ENCODE data around the gene PFKP.

Gene PFKP

DNA sequence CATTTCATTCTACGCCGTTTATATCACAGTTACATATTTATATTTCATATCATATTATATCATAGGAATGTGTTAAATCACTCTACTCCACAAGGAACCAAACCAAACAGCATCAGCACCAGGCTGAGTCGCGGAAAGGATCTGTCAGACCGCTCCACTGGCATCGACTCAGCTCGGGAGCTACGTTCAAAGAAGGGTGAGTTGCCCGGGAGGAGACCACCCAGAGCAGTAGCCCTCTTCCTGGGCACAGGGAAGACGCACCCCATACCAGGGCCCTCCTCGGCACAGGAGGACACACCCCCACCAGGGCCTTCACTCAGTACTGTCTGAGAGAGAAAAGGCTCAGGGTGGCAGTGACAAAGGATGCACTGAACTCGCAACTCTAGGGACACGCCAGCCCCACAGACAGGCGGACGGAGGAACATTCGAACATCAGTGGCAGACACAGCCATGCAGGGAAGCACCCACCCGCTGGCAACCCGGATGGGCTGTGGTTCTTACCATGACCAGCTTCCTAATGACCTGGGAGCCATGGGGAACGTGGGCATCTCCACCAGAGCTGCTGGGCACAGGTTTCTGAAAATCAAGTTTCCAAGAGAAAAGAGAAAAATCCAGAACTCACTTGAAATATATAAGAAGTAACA is 76.6 kb downstream of the PFKP start:
- no peaks in the 10 kb centered on the region for H3K27me3 ChIP-seq (replicated peaks)
- in situ Hi-C loops (cut with HindIII; ENCODE audit: low pct_ligation_motif_present, low sequenced_read_pairs): no loop called here

GRCh38 chr10:3145366-3145765 is 78.0 kb downstream of the PFKP start:
- in situ Hi-C loops (cut with HindIII; ENCODE audit: low pct_ligation_motif_present, low sequenced_read_pairs): no loop called here

More for the DNA sequence above, 76.6 kb downstream of the PFKP start:
- Histone ChIP-seq H3K27ac (no peak overlapping the region), H3K4me3 (ENCODE audit: low read depth, low read length) (no peak overlapping the region), H3K36me3 (replicated peaks) (peaks cover 87% of the 10 kb centered on the region)
- DNase-seq: no peak
- TF ChIP-seq CTCF (IDR thresholded peaks at IDR 0.05; ENCODE audit: low read depth, low read length, missing control alignments): no peak

DNA sequence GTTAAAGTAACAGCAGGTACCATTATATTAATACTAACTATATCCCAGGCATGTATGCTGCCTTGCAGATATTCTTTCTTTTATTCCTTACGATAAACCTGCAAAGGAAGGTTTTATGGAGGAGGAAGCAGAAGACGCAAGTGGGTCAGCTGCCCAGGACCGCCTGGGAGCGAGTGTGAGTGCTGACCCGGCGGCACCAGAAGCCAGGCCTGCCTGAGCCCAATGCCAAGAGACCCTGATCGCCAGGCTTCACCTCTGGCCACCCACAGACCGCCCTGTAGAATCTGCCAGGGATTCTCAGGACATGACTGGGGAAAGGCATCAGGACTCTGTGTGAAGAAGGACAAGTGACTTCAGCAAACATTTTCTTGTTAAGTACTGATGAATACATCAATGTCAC is 78.9 kb downstream of the PFKP start:
- TF ChIP-seq CTCF (IDR thresholded peaks at IDR 0.05; ENCODE audit: low read depth, low read length, missing control alignments): no peak
- Histone ChIP-seq H3K27me3 (replicated peaks) (no peaks in the 10 kb centered on the region), H3K36me3 (replicated peaks) (peaks cover 86% of the 10 kb centered on the region), H3K27ac (no peak overlapping the region), H3K4me3 (ENCODE audit: low read depth, low read length) (no peak overlapping the region)
- DNase-seq: no peak
- in situ Hi-C loops (cut with HindIII; ENCODE audit: low pct_ligation_motif_present, low sequenced_read_pairs): no loop called here

More at GRCh38 chr10:3145366-3145765, 78.0 kb downstream of the PFKP start:
- no peaks in the 10 kb centered on the region for H3K27me3 ChIP-seq (replicated peaks)
- no peak for DNase-seq
- peaks cover 86% of the 10 kb centered on the region for H3K36me3 ChIP-seq (replicated peaks)
- H3K27ac ChIP-seq: no peak overlapping the region
- TF ChIP-seq CTCF (IDR thresholded peaks at IDR 0.05; ENCODE audit: low read depth, low read length, missing control alignments): no peak
- H3K4me3 ChIP-seq (ENCODE audit: low read depth, low read length): no peak overlapping the region

GRCh38 chr10:3147117-3147820 is 79.9 kb downstream of the PFKP start:
- TF ChIP-seq CTCF (IDR thresholded peaks at IDR 0.05; ENCODE audit: low read depth, low read length, missing control alignments): no peak
- no peak overlapping the region for H3K4me3 ChIP-seq (ENCODE audit: low read depth, low read length)
- H3K27me3 ChIP-seq (replicated peaks): no peaks in the 10 kb centered on the region
- in situ Hi-C loops (cut with HindIII; ENCODE audit: low pct_ligation_motif_present, low sequenced_read_pairs): no loop called here
- H3K27ac ChIP-seq: no peak overlapping the region
- DNase-seq: no peak
- peaks cover 91% of the 10 kb centered on the region for H3K36me3 ChIP-seq (replicated peaks)

DNA sequence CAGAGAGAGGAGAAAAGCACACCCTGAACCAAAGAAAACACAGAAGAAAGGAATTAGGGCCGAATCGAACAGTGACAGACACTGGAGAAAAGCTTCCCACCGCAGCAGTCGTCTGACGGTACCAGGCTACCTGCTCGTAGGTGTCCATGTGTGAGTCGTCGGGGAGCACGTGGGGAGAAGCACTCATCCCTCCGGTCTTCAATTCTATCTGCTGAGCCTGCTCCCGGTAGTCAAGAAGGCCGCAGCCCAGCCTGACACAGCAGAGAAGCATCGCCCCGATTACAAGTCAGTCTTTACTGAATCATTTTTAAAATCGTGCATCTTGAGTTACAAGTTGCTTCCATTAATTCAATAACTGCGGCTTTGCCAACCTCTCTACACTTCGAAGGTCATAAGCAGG is 80.7 kb downstream of the PFKP start:
- no peak for DNase-seq
- in situ Hi-C loops (cut with HindIII; ENCODE audit: low pct_ligation_motif_present, low sequenced_read_pairs): no loop called here
- TF ChIP-seq CTCF (IDR thresholded peaks at IDR 0.05; ENCODE audit: low read depth, low read length, missing control alignments): no peak
- H3K4me3 ChIP-seq (ENCODE audit: low read depth, low read length): no peak overlapping the region
- peaks cover 91% of the 10 kb centered on the region for H3K36me3 ChIP-seq (replicated peaks)
- H3K27ac ChIP-seq: no peak overlapping the region
- no peaks in the 10 kb centered on the region for H3K27me3 ChIP-seq (replicated peaks)

Data from brain microvascular endothelial cell (primary cell).